ENCODE data around the gene MTMR3.
"Not testable (repeated sequence)": the region's sequence is repeated elsewhere in the genome, so short reads cannot be mapped to it uniquely, and the experiment has no call there.

The MTMR3 gene

DNA sequence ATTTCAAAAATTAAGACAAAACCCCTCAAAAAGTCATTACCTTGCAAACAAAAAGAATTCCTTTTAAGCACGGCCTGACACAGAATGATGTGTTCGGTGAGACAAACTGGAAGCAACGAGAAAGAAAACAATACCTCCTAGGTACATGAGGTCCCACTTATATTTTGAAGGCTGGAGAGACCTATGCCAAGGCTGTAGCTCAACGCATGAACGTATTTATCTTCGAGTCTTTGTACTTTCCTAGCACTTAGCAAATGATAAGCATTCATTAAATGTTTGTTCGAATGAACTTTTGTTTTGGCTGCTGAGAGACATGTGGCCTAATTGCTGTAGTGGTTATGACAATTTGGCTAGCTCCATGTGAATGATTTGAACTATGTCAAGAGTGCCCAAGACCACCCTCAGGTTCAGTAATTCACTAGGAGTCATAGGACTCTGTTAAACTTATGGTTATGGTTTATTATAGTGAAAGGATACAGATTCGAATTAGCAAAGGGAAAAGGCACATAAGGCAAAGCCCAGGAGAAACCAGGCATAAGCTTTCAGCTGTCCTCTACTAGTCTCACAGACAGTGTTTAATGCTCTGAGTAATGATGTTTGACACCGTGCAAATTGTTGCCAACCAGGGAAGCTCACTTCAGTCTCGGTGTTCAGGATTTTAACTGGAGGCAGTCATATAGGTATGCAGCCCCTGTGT lies 171.2 kb downstream of the MTMR3 start:
- no peak for DNase-seq (ENCODE audit: low read depth in 3 of 3)

- DNase-seq (ENCODE audit: low read depth in 3 of 3) = no peak
Measured at GRCh38 chr22:30054764-30055069, 171.7 kb downstream of the MTMR3 start.

GRCh38 chr22:30056015-30056414 lies 173.0 kb downstream of the MTMR3 start:
- no peak for DNase-seq (ENCODE audit: low read depth in 3 of 3)

DNA sequence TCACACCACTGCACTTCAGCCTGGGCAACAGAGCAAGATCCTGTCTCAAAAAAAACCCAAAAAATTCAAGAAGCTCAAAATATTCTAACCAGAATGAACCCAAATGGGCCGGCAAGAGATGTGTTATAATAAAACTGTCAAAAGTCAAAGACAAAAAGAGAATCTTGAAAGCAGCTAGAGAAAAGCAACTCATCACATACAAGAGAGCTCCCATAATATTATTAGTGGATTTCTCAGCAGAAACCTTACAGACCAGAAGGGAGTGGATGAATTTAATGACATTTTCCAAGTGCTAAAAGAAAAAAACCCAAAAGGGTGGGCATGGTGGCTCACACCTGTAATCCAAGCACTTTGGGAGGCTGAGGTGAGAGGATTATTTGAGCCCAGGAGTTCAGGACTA lies 174.4 kb downstream of the MTMR3 start:
- DNase-seq (ENCODE audit: low read depth in 3 of 3) = no peak

DNA sequence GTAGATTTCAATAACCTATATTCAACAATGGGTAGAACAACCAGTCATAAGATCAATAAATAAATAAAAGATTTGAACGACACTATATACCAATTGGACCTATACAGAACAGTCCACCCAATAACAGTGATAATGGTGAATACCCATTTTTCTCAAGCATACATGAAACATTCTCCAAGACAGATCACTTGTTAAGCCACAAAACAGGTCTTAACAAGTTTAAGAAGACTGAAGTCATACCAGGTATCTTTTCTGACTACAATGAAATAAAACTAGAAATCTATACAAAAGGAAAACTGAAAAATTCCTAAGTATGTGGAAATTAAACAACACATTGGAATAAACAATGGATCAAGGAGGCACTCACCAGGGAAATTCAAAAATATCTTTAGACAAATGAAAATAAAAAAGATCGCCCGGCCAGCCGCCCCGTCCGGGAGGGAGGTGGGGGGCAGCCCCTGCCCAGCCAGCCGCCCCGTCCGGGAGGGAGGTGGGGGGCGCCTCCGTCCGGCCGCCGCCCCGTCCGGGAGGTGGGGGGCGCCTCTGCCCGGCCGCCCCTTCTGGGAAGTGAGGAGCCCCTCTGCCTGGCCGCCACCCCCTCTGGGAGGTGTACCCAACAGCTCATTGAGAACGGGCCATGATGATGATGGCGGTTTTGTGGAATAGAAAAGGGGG lies 176.5 kb downstream of the MTMR3 start:
- not testable (repeated sequence) for DNase-seq (ENCODE audit: low read depth in 3 of 3)

DNA sequence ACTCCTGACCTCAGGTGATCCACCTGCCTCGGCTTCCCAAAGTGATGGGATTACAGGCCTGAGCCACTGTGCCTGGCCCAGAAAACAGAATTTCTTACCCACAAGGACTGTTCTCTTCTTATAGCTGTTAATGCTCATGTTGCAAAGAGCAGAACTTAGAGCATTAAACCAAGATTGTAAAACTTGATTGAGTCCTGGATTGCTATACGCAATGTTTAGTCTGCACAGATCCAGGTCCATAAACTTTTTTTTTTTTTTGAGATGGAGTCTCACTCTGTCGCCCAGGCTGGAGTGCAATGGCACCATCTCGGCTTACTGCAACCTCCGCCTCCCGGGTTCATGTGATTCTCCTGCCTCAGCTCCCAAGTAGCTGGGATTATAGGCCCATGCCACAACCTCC lies 178.1 kb downstream of the MTMR3 start:
- DNase-seq (ENCODE audit: low read depth in 3 of 3) = not testable (repeated sequence)

DNA sequence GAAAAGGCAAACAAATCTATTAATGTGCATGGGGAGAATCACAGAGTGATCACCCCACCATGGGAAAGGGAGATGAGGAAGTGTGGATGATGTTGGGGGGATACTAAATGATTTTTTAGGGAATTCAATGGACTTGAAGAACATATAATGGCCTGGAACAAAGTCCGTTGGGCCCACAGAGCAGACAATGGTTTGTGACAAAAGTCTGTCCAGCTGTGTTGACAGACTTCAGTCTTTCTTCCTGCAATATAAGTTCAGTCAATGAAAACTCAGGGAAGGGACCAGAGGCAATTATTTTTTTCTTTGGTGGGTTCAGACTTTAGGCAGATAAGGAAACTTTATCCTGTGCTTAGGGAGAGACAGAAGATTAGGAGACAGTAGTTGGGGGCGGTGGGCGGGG lies 179.3 kb downstream of the MTMR3 start:
- no peak for DNase-seq (ENCODE audit: low read depth in 3 of 3)

GRCh38 chr22:30062950-30063349 lies 180.0 kb downstream of the MTMR3 start:
- no peak for DNase-seq (ENCODE audit: low read depth in 3 of 3)

DNA sequence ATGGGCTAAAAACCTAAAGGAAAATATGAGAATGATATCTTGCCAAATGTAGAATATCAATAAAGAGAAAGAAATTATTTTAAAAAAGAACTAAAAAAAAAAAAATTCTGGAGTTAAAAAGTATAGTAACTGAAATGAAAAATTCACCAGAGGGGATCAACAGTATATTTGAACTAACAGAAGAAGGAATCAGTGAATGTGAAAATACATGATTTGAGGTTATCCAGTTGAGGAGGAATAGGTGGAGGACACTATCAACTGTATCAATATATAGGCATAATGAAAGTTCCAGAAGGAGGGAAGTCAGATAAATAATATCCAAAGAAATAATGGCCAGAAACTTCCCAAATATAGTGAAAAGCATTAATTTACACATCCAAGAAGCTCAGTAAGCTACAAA lies 181.2 kb downstream of the MTMR3 start:
- no peak for DNase-seq (ENCODE audit: low read depth in 3 of 3)

DNA sequence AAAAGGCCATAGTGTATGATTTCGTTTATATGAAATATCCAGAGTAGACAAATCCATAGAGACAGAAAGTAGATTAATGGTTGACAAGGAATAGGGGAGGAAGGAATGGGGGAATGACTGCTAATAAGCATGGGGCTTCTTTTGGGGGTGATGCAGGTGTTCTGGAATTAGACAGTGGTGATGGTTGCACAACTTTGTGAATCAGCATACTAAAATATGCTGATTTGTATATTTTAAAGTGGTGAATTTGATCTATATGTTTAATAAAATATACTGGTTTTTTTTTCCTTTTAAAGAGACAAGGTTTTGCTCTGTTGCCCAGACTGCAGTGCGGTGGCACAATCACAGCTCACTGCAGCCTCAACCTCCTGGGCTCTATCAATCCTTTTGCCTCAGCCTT lies 190.8 kb downstream of the MTMR3 start:
- no peak for DNase-seq (ENCODE audit: low read depth in 3 of 3)

DNA sequence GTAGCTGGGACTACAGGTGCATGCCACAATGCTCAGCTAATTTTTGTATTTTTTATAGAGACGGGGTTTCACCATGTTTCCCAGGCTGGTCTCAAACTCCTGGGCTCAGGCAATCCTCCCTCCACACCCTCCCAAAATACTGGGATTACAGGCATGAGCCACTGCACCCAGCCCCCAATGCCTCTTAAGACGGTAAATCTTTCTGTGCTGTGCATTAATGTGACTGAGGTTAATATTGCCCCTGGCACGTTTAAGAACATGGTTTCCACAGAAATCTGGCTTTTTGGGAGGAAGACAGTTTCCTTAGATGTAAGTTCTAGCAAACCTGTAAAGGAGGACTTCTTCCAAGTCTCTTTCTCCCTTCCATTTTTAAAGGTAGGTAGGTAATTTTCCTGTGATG lies 191.2 kb downstream of the MTMR3 start:
- no peak for DNase-seq (ENCODE audit: low read depth in 3 of 3)

DNA sequence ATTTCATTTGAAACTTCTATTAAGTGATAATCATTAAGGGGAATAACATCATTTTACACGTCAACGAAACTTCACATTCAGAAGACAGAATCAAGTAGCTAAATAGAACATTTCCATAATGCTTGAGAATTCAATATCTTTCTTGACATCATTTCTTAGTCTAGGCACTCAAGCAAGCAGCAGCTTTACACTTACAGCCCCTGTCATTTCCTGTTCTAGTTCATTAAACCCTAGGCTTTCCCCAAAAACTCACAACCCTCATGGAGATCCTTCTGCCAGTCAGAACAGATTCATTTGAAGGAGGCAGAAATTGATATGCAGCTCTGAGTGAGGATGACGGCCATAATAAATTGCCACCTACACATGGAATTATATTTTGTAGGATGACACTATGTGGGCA lies 192.0 kb downstream of the MTMR3 start:
- no peak for DNase-seq (ENCODE audit: low read depth in 3 of 3)

DNA sequence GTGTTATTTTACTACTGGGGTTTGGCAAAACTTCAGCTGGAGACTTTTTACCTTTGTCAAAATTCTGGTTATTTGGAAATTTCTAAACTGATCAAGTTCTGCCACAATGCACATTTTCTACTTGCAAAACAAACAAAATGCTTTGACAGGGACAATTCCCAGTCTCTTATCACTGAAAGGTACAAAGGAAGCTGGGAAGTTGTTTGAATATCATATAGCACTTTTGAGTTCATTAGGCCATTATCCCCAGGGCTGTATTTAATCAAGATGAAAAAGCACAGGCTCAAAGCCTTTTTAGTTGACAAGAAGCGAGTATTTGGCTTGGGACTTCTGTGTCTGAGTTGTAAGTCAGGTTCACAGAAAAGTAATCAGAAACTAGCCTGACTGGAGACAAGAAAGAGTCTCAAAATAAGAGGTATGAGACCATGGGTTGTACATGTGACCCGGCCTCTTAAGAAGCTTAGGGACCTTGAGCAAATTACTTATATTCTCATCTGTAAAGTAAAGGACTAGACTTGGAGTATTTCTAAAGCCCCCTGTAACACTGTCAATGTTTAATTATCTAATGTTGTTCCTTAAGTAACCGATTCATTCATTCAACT lies 194.4 kb downstream of the MTMR3 start:
- no peak for DNase-seq (ENCODE audit: low read depth in 3 of 3)

- peak in 1 of 3 donors; percentile 17 for DNase-seq (ENCODE audit: low read depth in 3 of 3)
Measured at GRCh38 chr22:30078320-30079311, 195.6 kb downstream of the MTMR3 start.

DNA sequence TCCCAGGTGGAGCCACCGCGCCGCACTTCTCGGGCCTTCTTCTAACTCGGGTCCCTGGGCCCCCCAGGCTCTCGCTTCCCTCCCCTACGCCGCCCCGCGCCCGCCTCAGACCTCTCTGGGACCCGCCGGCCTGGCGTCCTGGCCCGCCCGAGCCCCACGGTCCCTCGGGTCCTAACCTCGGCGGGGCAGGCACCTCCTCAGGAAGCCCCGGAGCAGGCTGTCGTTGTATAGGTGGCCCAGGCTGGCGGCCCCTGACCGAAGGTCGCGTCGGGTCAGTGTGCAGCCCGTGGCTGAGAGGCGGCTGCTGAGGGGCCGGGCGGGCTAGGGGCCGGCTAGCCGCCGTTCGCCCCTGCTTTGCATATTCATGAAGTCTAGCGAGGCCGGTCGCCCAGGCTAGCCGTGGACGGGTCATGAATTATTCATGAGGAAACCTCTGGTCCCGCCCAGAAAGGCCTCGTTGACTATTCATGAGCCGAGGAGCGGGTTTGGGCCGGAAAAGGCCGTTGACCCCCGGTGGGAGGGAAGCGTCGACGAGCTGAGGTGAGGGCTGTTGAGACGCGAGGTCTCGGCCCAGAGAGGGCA lies 197.1 kb downstream of the MTMR3 start, which contains the start of gene HORMAD2:
Gene HORMAD2, plus strand, starts transcription at position 513 of the 582 bp plus-strand sequence. CDS start 13,489 bp downstream, outside the sequence.
- DNase-seq (ENCODE audit: low read depth in 3 of 3) = no peak

Data from stimulated activated CD4-positive, alpha-beta T cell treated with anti-CD3 and anti-CD28 coated beads, TNF-alpha, amount 100 ng/mL, for 48 hours (primary cell).